ENCODE results near the gene ANKRD18B.
"Not testable (repeated sequence)": the region's sequence is repeated elsewhere in the genome, so short reads cannot be mapped to it uniquely, and the experiment has no call there.

The ANKRD18B gene

GRCh38 chr9:33614001-33614687 is 90.1 kb downstream of the ANKRD18B start:
- DNase-seq, result no peak

- DNase-seq, result not testable (repeated sequence)
These were observed 94.3 kb downstream of the ANKRD18B start for GRCh38 chr9:33618370-33618769.

- no peak for DNase-seq
These were observed 95.8 kb downstream of the ANKRD18B start for GRCh38 chr9:33619666-33620404.

GRCh38 chr9:33620738-33621439 is 96.8 kb downstream of the ANKRD18B start:
- DNase-seq, result no peak
